Mesenteric fat pad (tissue), 1 donor: Measurements from ENCODE around the gene BLID. TPM values are rescaled to one million over a fixed set of nuclear protein-coding genes. Genes with fewer than 3 reads are reported as not detected.

Experiments
- DNase-seq: peaks from one replicate; pipeline ENCODE4 v3.0.0-alpha.2; 2020; ENCODE audit warnings: low spot score
- long read RNA-seq: library from polyadenylated mRNA; unstranded; transcript quantifications from one replicate; pipeline ENCODE4 v2.0.0, GENCODE V29; 2020
- total RNA-seq: library from RNA; stranded (reverse); fragmentation: NEBNext Ultra II Directional; extraction: Animal tissue kit (Norgen Biotek cat#: 25700); gene quantifications from one replicate; pipeline ENCODE4 v1.2.1, GENCODE V29; 2021
- donor health status: DM: yes; HTN: yes; CAD: no.

The BLID gene
- 0.67 TPM for total RNA-seq
- long read RNA-seq, result 0 reads

- DNase-seq, result no peak
Measured at GRCh38 chr11:122115524-122116379, at the start of gene BLID. Gene BLID, minus strand, starts transcription at chr11:122116215. Its CDS starts 293 bp downstream, at chr11:122115922.

GRCh38 chr11:122163053-122163819 is 47.2 kb upstream of the BLID start:
- DNase-seq, result no peak

GRCh38 chr11:122162095-122162494 is 46.1 kb upstream of the BLID start:
- no peak for DNase-seq

- DNase-seq, result no peak
Measured at GRCh38 chr11:122160841-122161590, 45.0 kb upstream of the BLID start.

GRCh38 chr11:122159861-122160260 is 43.8 kb upstream of the BLID start:
- DNase-seq, result no peak

GRCh38 chr11:122159173-122159721 is 43.2 kb upstream of the BLID start:
- no peak for DNase-seq

- no peak for DNase-seq
Measured at GRCh38 chr11:122158171-122158570, 42.2 kb upstream of the BLID start.

- DNase-seq, result no peak
Measured at GRCh38 chr11:122157653-122158161, 41.7 kb upstream of the BLID start.

- DNase-seq, result no peak
Measured at GRCh38 chr11:122156940-122157382, 40.9 kb upstream of the BLID start.

GRCh38 chr11:122155765-122156527 is 39.9 kb upstream of the BLID start:
- no peak for DNase-seq

GRCh38 chr11:122154994-122155393 is 39.0 kb upstream of the BLID start:
- no peak for DNase-seq

- DNase-seq, result no peak
Measured at GRCh38 chr11:122154227-122154626, 38.2 kb upstream of the BLID start.

- no peak for DNase-seq
Measured at GRCh38 chr11:122153746-122154145, 37.7 kb upstream of the BLID start.

- DNase-seq, result no peak
Measured at GRCh38 chr11:122150216-122151124, 34.5 kb upstream of the BLID start.

GRCh38 chr11:122149202-122149601 is 33.2 kb upstream of the BLID start:
- DNase-seq, result no peak

- DNase-seq, result no peak
Measured at GRCh38 chr11:122146475-122146874, 30.5 kb upstream of the BLID start.

- DNase-seq, result no peak
Measured at GRCh38 chr11:122145715-122146274, 29.8 kb upstream of the BLID start.

GRCh38 chr11:122144752-122145151 is 28.7 kb upstream of the BLID start:
- no peak for DNase-seq

GRCh38 chr11:122141725-122142124 is 25.7 kb upstream of the BLID start:
- DNase-seq, result no peak
